GM21717 (cell line): ENCODE measurements around the gene PIEZO2.
"Not testable (repeated sequence)": the region's sequence is repeated elsewhere in the genome, so short reads cannot be mapped to it uniquely, and the experiment has no call there.

ENCODE experiments used
- ATAC-seq: cut with Tn5 transposase; IDR thresholded peaks from one replicate; pipeline ENCODE4 v1.9.1; 2021; ENCODE audit warnings: mild to moderate bottlenecking, moderate library complexity; ENCODE audit not compliant: unreplicated experiment

PIEZO2 gene

GRCh38 chr18:11153097-11153496 is 3.7 kb upstream of the PIEZO2 start:
- no peak for ATAC-seq

GRCh38 chr18:11150271-11150615 is 874 bp upstream of the PIEZO2 start:
- no peak for ATAC-seq

- no peak for ATAC-seq
These were observed 509 bp downstream of the PIEZO2 start for GRCh38 chr18:11148680-11149440.

- no peak for ATAC-seq
These were observed 1.2 kb downstream of the PIEZO2 start for GRCh38 chr18:11147962-11148679.

- ATAC-seq, result no peak
These were observed 1.9 kb downstream of the PIEZO2 start for GRCh38 chr18:11147371-11147951.

GRCh38 chr18:11146947-11147345 is 2.4 kb downstream of the PIEZO2 start:
- ATAC-seq, result no peak

- ATAC-seq, result no peak
These were observed 3.0 kb downstream of the PIEZO2 start for GRCh38 chr18:11146238-11146946.

GRCh38 chr18:11145413-11146191 is 3.8 kb downstream of the PIEZO2 start:
- ATAC-seq, result no peak

GRCh38 chr18:11137400-11137799 is 12.0 kb downstream of the PIEZO2 start:
- ATAC-seq, result no peak

GRCh38 chr18:11136241-11136640 is 13.1 kb downstream of the PIEZO2 start:
- ATAC-seq, result no peak

GRCh38 chr18:11134940-11135339 is 14.4 kb downstream of the PIEZO2 start:
- no peak for ATAC-seq

GRCh38 chr18:11129059-11129458 is 20.3 kb downstream of the PIEZO2 start:
- ATAC-seq, result not testable (repeated sequence)

GRCh38 chr18:11125492-11126315 is 23.7 kb downstream of the PIEZO2 start:
- ATAC-seq, result no peak

GRCh38 chr18:11124054-11124453 is 25.3 kb downstream of the PIEZO2 start:
- ATAC-seq, result no peak

GRCh38 chr18:11121443-11121849 is 27.9 kb downstream of the PIEZO2 start:
- no peak for ATAC-seq

GRCh38 chr18:11119959-11120587 is 29.3 kb downstream of the PIEZO2 start:
- no peak for ATAC-seq

GRCh38 chr18:11119550-11119949 is 29.8 kb downstream of the PIEZO2 start:
- ATAC-seq, result no peak

- ATAC-seq, result no peak
These were observed 31.2 kb downstream of the PIEZO2 start for GRCh38 chr18:11118051-11118766.

- no peak for ATAC-seq
These were observed 34.1 kb downstream of the PIEZO2 start for GRCh38 chr18:11115276-11115675.
